Putamen (tissue), 1 donor: ENCODE results near the gene FRMD4B.

Source experiments
- DNase-seq: peaks from one replicate; pipeline ENCODE4 v3.0.0-alpha.2; 2016; ENCODE audit warnings: low spot score

Gene FRMD4B

GRCh38 chr3:69203631-69204314, 182.1 kb downstream of the FRMD4B start:
- DNase-seq = no peak

GRCh38 chr3:69201658-69202057, 184.2 kb downstream of the FRMD4B start:
- DNase-seq = no peak

- peak; percentile 61 for DNase-seq
Observed at GRCh38 chr3:69200384-69201068, 185.4 kb downstream of the FRMD4B start.

- no peak for DNase-seq
Observed at GRCh38 chr3:69199942-69200341, 185.9 kb downstream of the FRMD4B start.

GRCh38 chr3:69197922-69198530, 187.9 kb downstream of the FRMD4B start:
- no peak for DNase-seq

GRCh38 chr3:69197455-69197854, 188.4 kb downstream of the FRMD4B start:
- DNase-seq = no peak

- DNase-seq = no peak
Observed at GRCh38 chr3:69196876-69197275, 189.0 kb downstream of the FRMD4B start.

- no peak for DNase-seq
Observed at GRCh38 chr3:69194431-69195165, 191.3 kb downstream of the FRMD4B start.

GRCh38 chr3:69193749-69194148, 192.1 kb downstream of the FRMD4B start:
- no peak for DNase-seq

- no peak for DNase-seq
Observed at GRCh38 chr3:69191516-69191915, 194.4 kb downstream of the FRMD4B start.

- DNase-seq = no peak
Observed at GRCh38 chr3:69189487-69189886, 196.4 kb downstream of the FRMD4B start.

- DNase-seq = no peak
Observed at GRCh38 chr3:69186575-69187093, 199.3 kb downstream of the FRMD4B start.

GRCh38 chr3:69182588-69183316, 203.1 kb downstream of the FRMD4B start:
- DNase-seq = no peak

- DNase-seq = peak; percentile 91
Observed at GRCh38 chr3:69181592-69182211, 204.2 kb downstream of the FRMD4B start.

GRCh38 chr3:69180869-69181591, 204.9 kb downstream of the FRMD4B start:
- DNase-seq = no peak

- DNase-seq = no peak
Observed at GRCh38 chr3:69179740-69180372, 206.0 kb downstream of the FRMD4B start.

- DNase-seq = no peak
Observed at GRCh38 chr3:69178838-69179739, 206.8 kb downstream of the FRMD4B start.

- DNase-seq = no peak
Observed at GRCh38 chr3:69178082-69178481, 207.8 kb downstream of the FRMD4B start.
